ENCODE measurements around the gene PGGHG.

Gene PGGHG

DNA sequence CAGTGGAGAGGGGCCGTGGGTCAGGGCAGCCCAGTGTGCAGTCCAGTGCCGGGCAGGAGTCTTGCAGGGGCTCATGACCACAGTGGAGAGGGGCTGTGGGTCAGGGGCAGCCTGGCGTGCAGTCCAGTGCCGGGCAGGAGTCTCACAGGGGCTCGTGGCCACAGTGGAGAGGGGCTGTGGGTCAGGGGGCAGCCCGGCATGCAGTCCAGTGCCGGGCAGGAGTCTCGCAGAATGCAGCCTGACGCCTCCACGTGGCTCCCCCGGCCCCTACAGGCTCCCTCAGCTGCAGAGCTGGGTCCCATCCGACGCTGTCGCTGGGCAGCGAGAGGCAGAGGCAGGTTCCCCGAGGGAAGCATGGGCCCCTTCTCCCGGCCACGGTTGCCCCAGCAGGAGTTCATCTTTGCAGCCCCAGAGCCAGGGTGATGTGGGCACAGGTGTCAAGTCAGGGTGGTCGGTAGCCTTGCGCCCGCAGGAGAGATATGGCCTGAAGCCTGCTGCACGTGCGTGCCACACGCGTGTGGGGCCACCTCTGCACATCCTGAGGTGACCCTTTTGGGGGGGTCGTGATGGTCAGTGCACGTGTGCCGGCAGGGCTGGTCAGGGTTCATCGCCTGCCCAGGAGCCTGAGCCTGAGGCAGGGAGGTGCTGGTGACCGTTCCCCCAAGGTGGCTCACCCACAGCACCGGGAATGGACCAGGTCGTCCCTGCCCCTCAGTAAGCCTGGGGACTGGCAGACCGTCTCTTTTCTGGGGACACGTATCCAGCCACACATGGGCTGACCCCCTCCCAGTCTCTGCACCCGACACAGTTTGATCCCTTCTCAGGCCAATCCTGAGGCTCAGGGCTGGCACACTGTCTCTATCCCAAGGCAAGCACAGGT is 7.5 kb downstream of the PGGHG start:
- DNase-seq (ENCODE audit: insufficient read length): no peak
- TF ChIP-seq TAF1 (IDR thresholded peaks at IDR 0.05; ENCODE audit: borderline replicate concordance, low read depth, low read length) (no peak), POLR2A (IDR thresholded peaks at IDR 0.05; ENCODE audit: low read depth, low read length) (no peak)
- FAIRE-seq: no peak

DNA sequence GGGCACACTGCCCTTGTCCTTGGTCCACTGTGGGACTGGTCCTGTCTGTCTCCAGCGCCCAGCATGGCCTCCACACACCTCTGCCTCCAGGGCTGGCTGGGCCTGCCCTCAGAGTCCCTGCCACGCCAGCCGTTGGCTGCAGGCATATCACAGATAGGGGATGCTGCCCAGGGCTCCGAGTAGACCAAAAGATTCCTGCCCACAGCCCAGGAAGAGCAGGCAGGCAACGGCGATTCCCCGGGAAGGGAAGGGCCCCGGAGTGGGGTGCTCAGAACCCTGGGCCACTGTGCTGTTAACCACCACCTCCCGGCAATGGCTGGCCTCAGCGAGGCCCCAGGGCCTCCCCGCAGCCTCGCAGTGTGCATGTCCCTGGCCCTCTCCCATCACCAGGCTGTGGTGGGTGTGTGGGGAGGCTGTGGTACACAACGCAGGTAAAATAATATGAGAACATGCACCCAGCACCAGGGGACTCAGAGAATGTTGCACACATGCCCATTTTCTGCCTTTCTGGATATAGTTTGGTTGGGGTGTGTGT is 8.2 kb downstream of the PGGHG start:
- FAIRE-seq (no peak), DNase-seq (ENCODE audit: insufficient read length) (no peak)
- no peak for TF ChIP-seq POLR2AphosphoS5 (IDR thresholded peaks at IDR 0.05; ENCODE audit: low read depth, low read length)
- TF ChIP-seq POLR2A (IDR thresholded peaks at IDR 0.05; ENCODE audit: low read depth, low read length): no peak
- no peak for TF ChIP-seq TAF1 (IDR thresholded peaks at IDR 0.05; ENCODE audit: borderline replicate concordance, low read depth, low read length)

DNA sequence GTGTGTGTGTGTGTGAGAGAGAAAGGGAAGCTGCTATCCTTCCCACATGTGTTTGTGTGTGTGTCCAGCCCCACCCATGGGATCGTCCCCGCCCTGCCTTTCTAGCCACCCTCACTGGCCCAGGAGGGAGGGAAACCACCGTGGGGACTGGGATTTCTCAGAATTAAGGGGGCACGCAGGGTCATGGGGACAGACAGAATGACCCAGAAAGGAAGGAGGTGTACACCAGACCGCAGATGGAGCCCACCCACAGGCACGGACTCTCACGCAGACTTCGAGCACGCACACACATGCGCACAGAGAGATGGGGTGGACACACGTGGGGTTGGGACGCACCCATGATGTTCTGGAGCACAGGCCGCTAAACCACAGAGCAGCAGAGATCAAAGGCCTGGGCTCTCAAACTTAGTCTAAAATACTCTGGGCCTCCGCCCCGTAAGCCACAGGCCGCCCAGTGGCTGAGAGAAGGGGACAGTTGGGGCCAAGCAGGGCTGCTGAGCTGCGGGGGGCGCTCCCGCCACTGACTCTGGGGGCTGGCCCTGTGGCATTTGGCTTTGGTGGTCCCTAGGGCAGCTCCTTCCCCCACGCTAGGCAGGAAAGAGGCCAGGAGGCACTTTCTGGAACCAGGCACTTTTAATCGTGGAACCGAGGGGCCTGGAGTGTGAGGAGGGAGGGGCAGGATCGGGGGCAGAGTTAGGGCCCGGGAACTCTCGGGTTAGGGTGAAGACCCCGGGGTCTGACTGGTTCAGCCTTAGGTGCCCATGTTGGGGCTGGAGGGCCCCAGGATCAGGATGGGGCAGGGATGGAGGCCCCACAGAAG is 8.9 kb downstream of the PGGHG start:
- TF ChIP-seq POLR2A (IDR thresholded peaks at IDR 0.05; ENCODE audit: low read depth, low read length) (no peak), TAF1 (IDR thresholded peaks at IDR 0.05; ENCODE audit: borderline replicate concordance, low read depth, low read length) (no peak), POLR2AphosphoS5 (IDR thresholded peaks at IDR 0.05; ENCODE audit: low read depth, low read length) (no peak)
- FAIRE-seq (no peak), DNase-seq (ENCODE audit: insufficient read length) (no peak)

DNA sequence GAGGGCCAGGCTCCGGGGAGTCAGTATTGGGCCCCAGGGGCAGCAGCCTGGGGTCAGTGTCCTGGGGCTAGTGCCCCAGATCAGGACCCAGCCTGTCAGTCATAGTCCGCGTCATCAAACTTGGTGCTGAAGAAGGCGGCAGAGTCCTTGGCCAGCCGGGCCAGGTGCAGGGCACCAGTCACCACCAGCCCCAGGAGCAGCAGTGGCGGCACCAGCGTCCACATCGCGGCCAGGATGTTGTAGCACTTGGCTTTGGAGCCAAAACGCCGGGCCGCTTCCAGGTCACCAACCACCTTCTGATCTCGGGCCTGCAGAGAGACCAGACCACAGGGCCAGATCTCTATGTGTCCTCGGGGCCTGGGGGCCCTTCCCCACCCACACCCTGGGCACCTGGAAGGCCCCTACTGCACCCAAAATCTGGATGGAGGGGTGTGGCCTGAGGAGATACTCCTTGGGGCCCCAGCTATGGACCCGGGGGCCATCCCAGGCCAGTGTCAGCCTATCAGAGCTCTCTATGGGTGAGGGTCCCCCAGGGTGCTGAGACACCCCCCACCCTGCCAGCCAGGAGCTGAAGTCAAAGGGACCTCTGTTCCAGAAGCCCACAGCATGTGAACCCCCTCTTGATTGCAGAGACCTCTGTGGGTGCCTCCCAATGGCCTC is 9.6 kb downstream of the PGGHG start:
- TF ChIP-seq POLR2AphosphoS5 (IDR thresholded peaks at IDR 0.05; ENCODE audit: low read depth, low read length) (no peak), POLR2A (IDR thresholded peaks at IDR 0.05; ENCODE audit: low read depth, low read length) (no peak), TAF1 (IDR thresholded peaks at IDR 0.05; ENCODE audit: borderline replicate concordance, low read depth, low read length) (no peak)
- FAIRE-seq (no peak), DNase-seq (ENCODE audit: insufficient read length) (no peak)

DNA sequence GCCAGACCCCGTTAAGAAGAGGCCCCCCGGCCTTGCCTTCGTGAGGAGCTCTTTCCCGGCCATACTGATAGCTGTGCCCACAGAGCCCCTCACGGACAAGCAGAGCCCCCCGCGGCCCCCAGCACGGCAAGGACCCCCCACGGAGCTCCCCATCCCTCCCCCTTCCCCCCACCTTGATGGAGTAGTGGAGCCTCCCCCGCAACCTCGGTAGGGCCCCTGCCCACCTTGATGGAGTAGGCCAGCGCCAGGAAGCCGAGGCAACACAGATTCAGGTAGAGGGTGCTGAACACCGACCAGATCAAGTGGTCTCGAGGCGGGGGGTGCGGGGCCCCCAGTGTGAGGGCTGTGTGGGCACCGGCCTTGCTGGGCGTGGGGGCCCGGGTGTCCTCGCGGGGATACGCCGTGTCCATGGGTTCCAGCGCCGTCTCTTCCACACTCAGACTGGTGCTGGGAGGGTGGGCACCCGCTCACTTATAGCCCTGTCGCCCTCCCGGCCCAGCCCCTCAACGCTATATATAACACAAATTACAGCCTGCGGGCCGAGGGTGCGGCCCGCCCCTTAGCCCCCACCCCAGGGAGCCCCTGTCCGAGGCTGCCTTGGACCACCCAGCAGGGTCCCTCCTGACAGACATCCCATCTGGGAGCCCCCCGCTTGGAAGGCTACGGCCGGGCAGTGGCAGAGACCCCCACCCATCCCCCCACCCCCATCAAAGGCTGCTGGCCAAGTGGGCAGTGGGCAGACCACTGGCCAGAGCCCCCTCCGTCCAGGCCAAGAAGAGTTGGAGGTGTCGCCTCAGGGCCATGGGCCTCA is 10.4 kb downstream of the PGGHG start, which contains the start of gene IFITM5:
TSS of gene IFITM5 (minus strand) at position 446 of the 811 bp plus-strand sequence. CDS start at position 410, 36 bp downstream.
- TF ChIP-seq TAF1 (IDR thresholded peaks at IDR 0.05; ENCODE audit: borderline replicate concordance, low read depth, low read length): no peak
- no peak for TF ChIP-seq POLR2AphosphoS5 (IDR thresholded peaks at IDR 0.05; ENCODE audit: low read depth, low read length)
- no peak for TF ChIP-seq POLR2A (IDR thresholded peaks at IDR 0.05; ENCODE audit: low read depth, low read length)
- DNase-seq (ENCODE audit: insufficient read length) (no peak), FAIRE-seq (no peak)

DNA sequence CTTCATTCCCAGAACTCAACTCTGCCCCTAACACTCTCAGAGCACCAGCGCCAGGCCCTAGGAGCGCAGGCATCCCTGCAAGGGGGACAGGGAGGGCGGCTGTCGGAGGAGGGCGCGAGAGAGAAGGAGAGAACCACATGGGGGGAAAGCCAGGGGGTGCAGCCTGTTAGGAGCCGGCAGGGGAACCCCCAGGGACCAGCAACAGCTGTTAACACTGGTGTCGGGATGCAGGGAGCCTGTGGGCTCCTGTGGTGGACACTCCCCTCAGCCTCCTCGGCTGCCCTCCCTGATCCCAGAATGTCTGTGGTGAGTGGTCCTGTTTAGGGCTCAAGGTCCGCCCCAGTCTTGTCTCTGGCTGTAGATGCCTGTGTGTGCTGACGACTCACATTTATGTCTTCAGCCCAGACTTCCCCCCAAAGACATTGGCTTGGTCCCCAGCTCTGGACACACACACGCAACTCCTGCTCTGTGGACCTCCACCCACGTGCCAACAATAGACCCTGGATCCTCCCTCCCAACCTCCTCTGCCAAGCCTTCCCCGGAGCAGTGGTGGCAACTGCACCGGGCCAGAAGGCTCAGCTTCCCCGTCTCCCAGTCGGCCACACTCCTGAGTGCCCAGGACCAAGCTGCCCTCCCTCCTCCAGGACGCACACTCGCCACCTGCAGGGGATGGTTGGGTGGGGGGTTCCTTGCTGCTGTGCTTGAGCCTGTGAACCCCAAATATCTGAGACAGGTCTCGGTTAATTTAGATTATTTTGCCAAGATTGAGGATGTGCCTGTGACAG is 11.2 kb downstream of the PGGHG start:
- FAIRE-seq (no peak), DNase-seq (ENCODE audit: insufficient read length) (no peak)
- TF ChIP-seq POLR2AphosphoS5 (IDR thresholded peaks at IDR 0.05; ENCODE audit: low read depth, low read length): no peak
- no peak for TF ChIP-seq POLR2A (IDR thresholded peaks at IDR 0.05; ENCODE audit: low read depth, low read length)
- no peak for TF ChIP-seq TAF1 (IDR thresholded peaks at IDR 0.05; ENCODE audit: borderline replicate concordance, low read depth, low read length)

DNA sequence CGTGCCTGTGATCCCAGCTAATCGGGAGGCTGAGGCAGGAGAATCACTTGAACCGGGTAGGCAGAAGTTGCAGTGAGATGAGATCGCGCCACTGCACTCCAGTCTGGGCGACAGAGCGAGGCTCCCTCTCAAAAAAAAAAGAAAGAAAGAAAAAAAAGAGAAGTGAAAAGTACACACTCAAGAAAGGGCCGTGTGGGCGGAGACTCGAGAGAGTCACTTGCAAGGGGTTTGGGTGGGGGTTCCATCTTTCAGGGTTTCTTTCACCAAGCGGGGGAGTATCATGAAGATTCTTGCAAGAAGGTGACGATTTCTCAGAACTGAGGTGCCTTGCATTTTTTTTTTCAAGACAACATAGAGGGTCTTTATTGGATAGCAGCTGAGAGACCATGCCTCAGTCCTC is 14.4 kb downstream of the PGGHG start:
- FAIRE-seq (peak; percentile 62), DNase-seq (ENCODE audit: insufficient read length) (no peak)
- TF ChIP-seq POLR2A (IDR thresholded peaks at IDR 0.05; ENCODE audit: low read depth, low read length): no peak

DNA sequence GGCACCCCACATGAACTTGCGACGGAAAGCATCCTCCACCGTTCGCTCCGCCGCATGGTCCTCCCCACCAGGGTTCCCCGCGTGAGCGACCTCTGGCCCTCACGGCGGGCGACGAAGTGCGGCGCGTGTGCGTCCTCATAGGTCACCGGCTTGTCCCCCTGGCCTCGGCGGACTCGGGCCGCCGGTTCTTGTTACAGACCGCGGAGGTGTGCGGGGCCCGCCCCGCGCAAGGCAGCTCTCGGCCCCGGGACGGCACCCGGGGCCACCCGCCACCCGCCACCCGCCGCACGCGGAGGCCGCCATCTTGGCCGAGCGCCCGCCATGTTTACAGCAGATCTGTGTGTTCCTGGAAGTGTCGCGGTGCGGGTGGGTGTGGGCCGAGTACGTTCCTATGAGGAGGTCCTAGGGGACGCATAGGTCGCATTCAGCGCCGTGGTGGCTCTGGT is 15.2 kb downstream of the PGGHG start:
- TF ChIP-seq POLR2A (IDR thresholded peaks at IDR 0.05; ENCODE audit: low read depth, low read length): no peak
- no peak for TF ChIP-seq POLR2AphosphoS5 (IDR thresholded peaks at IDR 0.05; ENCODE audit: low read depth, low read length)
- TF ChIP-seq TAF1 (IDR thresholded peaks at IDR 0.05; ENCODE audit: borderline replicate concordance, low read depth, low read length): no peak
- DNase-seq (ENCODE audit: insufficient read length) (no peak), FAIRE-seq (no peak)

DNA sequence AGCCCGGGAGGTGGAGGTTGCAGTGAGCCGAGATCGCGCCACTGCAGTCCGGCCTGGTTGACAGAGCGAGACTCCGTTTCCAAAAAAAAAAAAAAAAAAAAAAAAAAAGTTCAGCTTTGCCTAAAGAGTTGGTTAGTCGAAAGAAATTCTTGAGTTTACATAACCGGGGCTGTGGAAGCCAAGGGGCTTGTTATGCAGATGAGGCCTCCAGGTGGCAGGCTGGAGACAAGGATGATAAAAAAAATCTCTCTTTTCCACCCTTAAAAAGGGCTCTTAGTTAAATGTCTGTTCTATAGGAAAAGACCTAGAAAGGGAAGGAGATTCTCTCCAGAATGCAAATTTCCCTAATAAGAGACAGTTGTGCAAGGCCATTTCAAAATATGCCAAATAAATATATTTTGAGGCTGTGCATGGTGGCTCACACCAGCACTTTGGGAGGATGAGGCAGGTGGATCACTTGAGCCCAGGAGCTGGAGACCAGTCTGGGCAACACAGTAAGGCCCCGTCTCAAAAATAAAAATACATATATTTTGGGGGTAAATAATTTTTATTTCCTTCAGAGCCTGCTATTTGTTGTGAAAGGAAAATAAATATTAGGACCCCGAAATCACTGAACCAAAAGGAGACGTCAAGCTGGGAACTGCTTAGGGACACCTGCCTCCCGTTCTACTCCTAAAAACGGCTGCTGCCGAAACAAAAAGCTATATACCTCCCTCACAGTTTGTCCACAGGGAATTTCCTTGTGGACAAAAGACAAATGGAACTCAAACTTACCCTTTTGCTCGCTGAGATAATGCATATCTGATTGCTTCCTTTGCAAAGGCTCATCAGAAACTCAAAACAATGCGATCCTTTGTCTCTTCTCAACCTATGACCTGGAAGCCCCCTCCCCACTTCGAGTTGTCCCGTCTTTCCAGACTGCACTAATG is 16.3 kb downstream of the PGGHG start:
- TF ChIP-seq POLR2A (IDR thresholded peaks at IDR 0.05; ENCODE audit: low read depth, low read length) (no peak), TAF1 (IDR thresholded peaks at IDR 0.05; ENCODE audit: borderline replicate concordance, low read depth, low read length) (no peak), POLR2AphosphoS5 (IDR thresholded peaks at IDR 0.05; ENCODE audit: low read depth, low read length) (no peak)
- DNase-seq (ENCODE audit: insufficient read length) (no peak), FAIRE-seq (peak; percentile 5)
